Ovary (tissue), 3 donors: ENCODE results near the gene EPAS1.

Experiments used
- CTCF ChIP-seq, 3 donors: fragments of 450-650 bp in 2 of 3; fragments of 200-600 bp in 1 of 3; IDR thresholded peaks; one replicate each; pipeline versions ENCODE4 v1.5.1 to v1.8.0; 2016 to 2022; ENCODE audit warnings: antibody characterized with exemption in 3 of 3, mild to moderate bottlenecking in 1 of 3
- EP300 ChIP-seq: sonication (generic); formaldehyde crosslinking; IDR thresholded peaks from one replicate; pipeline ENCODE4 v1.6.1; 2017; ENCODE audit warnings: antibody characterized with exemption
- POLR2A ChIP-seq: fragments of 450-650 bp; IDR thresholded peaks from one replicate; pipeline ENCODE4 v1.6.1; 2017; ENCODE audit warnings: antibody characterized with exemption, mild to moderate bottlenecking, moderate library complexity
- donor health status: DM: no; HTN: no; CAD: no.

DNA sequence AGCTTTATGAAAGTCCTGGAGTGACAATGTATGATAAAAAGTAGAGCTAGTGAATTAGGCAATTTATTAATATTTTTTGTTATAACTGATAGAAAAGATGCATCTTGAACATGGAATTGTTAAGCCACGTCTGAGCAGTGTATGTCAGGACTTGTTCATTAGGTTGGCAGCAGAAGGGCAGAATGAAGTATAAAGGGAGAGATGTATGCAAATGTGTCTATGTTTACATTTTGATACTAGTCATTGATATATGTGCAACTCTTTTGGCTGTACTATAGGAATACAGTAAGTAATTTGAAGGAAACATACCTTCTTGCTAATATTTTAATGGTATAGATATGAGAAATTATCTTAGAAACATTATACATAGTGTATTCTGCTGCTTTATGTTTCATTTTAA lies 133.2 kb downstream of the EPAS1 start:
- no peak for TF ChIP-seq POLR2A
- TF ChIP-seq CTCF (IDR thresholded peaks at IDR 0.05): no peak
- no peak for TF ChIP-seq EP300
